ENCODE data around the gene YWHAE. TPM values are rescaled to one million over a fixed set of nuclear protein-coding genes. Genes with fewer than 3 reads are reported as not detected.
"Not testable (repeated sequence)": the region's sequence is repeated elsewhere in the genome, so short reads cannot be mapped to it uniquely, and the experiment has no call there.

The YWHAE gene
- polyA plus RNA-seq, 1 donor = 766 TPM

DNA sequence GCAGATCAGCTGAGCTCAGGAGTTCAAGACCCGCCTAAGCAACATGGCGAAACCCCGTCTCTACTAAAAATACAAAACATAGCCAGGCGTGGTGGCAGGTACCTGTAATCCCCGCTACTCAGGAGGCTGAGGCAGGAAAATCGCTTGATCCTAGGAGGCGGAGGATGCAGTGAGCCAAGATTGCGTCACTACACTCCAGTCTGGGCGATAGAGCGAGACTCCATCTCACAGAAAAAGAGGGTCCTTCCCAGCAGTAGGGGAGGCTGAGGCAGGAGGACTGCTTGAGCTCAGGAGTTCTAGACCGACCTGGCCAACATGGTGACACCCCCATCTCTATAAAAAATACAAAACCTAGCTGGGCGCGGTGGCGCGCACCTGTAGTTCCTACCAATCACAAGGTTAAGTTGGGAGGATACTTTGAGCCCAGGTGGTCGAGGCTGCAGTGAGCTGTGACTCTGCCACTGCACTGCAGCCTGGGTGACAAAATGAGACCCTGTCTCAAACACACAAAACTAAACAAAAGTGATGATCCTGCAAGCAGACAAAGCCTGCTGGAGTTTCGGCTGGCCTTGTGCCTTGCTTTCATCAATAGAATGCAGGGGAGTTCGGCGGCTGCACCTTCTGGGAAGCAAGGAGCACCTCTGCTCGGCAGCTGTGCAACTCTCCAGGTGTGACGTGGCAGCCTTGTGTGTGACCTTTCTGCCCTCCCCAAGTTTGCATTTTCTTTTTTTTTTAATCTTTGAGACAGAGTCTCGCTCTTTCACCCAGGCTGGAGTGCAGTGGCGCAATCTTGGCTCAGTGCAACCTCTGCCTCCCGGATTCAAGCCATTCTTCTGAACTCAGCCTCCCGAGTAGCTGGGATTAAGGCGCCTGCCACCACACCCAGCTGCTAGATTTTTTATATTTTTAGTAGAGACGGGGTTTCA, 12.4 kb upstream of the YWHAE start:
- DNase-seq = no peak

DNA sequence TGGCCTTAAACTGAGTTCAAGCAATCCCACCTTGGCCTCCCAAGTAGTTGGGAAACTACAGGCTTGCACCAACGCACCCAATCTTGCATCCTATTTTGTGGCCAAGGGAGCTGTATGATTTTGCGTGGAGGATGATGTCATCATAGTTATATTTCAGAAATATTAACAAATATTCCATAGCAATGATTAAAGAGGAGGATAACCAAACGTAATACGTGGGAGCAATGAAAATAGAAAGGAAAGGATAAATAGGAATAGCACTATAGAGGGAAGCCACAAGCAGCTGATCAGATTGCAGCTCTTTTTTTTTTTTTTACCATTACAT, 2.2 kb upstream of the YWHAE start:
- no peak for DNase-seq

DNA sequence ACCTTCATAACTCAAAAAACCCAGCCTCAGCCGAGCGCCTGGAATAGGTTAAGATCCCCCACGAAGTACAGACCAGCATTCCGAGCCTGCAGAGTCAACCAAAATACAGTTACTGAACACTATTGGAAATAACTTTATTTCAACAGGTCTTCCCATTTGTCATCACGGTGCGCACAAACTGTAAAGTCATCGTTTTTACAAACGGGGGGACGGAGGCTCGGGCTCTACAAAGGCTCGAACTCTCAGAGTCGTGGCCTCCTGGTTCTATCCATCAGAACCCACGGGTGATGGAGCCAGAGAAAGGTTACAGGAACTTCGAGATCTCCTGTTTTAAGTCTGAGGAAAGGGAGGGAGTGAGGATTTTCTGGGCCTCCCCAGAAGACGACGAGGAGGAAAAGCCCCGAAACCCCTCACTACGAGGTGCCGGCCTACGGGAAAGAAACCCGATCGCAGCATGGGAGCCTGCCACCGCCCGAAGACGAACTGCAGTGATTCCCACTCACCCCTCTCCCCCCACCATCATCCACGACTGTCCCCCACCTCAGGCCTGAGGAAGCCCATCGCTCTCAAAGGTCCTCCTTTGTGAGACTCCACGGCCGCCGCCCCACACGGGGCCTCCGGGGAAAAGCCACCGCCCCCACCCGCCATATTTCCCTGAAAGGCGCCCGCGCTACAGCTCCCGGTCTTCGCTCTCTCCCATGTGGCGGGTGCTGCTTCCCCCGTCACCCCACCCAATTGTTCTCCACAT, 917 bp downstream of the YWHAE start:
- peak; percentile 70 for DNase-seq

DNA sequence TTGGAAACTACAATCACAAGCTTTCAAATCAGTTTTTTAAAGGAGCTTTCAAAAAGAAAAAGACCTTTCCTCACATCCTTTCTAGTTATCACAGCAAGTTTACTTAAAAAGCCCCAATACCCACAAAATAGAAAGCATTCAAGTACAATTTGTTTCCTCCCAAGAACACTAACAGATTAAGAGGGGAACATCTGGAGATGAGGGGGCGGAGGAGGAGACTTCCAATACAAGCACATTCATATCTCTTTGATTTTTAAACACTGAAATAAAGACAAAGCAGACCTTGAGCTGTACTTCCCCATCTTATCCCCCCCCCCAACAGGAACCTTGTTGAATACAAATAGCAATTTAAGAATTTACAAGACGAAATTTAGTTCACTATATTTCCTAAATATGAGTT, 2.0 kb downstream of the YWHAE start:
- DNase-seq = no peak

DNA sequence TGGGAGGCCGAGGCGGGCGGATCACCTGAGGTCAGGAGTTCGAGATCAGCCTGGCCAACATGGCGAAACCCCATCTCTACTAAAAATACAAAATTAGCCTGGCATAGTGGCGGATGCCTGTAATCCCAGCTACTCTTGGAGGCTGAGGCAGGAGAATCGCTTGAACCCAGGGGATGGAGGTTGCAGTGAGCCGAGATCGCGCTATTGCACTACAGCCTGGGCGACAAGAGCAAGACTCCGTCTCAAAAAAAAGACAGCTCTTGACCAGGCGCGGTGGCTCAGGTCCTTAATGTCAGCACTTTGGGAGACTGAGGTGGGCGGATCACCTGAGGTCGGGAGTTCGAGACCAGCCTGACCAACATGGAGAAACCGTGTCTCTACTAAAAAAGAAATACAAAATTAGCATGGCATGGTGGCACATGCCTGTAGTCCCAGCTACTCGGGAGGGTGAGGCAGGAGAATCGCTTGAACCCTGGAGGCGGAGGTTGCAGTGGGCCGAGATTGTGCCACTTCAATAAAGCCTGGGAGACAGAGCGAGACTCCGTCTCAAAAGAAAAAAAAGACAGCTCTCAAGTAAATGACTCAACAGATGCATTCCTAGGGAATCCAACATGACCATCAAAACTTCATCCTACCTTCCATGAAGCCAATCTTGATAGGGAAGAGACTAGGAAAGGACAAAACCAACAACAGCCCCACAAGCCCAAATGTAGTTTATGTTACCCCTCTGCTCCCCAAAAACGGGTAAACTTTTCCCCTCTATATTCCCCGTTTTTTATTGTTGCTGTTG, 4.0 kb downstream of the YWHAE start:
- not testable (repeated sequence) for DNase-seq

DNA sequence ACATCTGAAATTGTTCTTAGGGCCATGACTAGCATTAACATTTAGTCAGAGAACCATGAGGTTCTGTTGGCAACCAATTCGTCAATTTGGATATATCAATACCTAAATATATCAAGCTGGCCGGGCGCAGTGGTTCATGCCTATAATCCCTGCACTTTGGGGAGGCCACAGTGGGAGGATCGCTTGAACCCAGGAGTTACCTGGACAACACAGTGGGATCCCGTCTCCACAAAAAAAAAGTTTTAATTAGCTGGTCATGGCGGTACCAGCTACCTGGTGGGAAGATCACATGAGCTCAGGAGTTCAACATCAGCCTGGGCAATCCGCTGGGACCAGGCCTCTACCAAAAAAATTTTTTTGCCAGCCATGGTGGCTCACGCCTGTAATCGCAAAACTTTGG, 8.4 kb downstream of the YWHAE start:
- no peak for DNase-seq

DNA sequence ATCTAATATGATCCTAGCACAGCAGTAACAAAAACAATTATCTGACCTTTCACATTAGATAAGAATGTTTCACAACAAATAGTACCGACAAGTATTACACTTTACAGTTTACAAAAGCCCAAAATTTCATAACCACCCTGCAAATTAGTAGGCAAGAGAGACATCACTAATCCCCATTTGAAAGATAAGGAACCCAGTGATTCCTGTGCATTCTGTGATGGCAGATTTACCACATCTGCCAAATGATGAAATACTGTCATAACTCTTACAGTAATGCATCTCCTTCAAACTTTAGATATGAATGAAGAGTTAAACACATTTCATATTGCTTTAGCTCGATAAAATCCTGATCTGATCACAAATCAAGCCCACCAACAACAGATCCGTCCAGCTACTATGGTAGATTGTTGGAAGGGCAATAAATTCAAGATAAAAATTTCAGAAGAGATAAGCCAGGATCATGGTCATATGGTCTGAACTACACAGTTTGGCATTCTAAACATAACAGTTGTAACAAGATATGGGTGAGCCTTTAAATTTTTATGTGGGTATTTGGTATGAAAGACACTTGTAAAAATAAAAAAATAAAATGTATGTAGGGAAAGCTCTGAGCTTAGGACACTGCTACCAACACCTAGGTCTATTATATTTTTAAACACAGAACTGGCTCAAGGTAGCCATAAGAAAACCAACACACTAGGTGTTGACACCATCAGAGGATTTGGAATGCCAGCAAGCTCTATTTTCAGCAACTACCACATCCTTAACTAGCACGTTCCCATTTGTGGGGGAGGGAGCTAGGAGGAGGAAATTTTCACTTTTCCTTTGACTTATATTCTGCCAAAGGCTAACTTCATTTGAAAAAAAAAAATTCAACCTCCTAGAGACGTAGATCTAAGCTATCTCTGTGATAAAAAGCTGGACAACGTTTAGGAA, 9.3 kb downstream of the YWHAE start:
- DNase-seq = no peak

DNA sequence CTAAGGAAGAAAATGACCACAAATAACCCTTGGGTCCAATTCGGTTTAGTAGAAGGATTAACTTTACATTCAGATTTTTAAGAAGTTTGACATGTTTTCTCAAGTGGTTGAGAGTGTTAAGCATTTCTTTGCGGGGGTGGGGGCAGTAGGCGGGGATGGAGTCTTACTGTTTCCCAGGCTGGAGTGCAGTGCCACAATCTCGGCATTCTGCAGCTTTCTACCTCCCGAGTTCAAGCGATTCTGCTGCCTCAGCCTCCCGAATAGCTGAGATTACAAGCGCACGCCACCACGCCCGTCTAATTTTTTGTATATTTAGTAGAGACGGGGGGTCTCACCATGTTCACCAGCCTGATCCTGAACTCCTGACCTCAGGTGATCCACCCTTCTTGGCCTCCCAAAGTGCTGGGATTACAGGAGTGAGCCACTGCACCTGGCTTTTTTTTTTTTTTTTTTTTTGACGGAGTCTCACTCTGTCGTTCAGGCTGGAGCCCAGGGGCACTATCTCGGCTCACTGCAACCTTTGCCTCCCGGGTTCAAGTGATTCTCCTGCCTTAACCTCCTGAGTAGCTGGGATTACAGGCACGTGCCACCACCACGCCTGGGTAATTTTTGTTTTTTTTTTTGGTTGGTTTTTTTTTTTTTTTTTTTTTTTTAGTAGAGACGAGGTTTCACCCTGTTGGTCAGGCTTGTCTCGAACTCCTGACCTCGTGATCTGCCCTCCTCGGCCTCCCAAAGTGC, 12.4 kb downstream of the YWHAE start:
- not testable (repeated sequence) for DNase-seq

DNA sequence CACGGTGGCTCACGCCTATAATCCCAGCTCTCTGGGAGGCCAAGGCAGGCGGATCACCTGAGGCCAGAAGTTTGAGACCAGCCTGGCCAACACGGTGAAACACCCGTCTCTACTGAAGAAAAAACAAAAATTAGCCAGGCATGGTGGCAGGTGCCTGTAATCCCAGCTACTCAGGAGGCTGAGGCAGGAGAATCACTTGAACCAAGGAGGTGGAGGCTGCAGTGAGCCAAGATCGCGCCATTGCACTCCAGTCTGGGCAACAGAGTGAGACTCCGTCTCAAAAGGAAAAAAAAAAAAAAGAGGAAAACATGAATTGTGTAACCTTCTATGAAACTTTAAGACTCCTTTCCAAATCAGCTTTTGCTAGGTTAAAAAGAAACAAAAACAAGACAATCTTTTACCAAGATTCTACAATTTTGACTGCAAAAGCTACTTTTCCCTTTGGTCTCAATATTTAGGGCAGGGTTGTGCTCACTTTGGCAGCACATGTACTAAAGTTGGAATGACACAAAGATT, 13.3 kb downstream of the YWHAE start:
- not testable (repeated sequence) for DNase-seq

DNA sequence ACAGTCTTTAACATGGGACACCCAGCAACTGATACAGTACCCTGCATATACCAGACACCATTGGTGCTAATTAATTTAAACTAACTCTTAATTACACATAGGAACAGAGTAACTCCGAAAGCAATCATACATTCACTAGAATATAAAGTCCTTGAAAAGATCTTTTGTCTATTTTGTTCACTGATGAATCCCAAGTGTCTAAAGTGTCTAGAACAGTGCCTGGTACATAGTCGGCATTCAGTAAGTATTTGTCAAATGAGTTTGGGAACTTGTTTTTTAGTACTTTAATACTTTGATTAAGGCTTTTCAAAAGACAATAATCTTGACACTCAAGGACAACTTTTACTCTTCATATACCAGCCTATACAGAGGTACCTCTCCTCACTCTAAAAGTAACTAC, 13.8 kb downstream of the YWHAE start:
- no peak for DNase-seq

DNA sequence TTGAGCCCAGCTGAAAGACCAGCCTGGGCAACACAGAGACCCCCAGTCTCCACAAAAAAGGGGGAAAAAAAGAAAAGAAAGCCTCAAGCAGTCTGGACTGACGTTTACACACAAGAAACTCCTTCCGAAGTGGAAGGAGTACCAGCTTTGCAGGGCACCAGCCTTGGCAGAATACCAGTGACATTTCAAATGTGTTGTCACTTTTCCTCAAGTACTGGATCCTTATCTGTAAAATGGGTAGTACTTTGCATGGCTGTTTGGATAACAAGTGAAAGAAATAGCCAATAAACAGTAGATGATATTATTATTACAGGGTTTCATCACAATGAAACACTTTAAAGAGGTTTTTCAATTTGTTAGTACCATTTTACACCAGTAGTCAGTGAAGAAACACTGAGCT, 14.2 kb downstream of the YWHAE start:
- DNase-seq = no peak

DNA sequence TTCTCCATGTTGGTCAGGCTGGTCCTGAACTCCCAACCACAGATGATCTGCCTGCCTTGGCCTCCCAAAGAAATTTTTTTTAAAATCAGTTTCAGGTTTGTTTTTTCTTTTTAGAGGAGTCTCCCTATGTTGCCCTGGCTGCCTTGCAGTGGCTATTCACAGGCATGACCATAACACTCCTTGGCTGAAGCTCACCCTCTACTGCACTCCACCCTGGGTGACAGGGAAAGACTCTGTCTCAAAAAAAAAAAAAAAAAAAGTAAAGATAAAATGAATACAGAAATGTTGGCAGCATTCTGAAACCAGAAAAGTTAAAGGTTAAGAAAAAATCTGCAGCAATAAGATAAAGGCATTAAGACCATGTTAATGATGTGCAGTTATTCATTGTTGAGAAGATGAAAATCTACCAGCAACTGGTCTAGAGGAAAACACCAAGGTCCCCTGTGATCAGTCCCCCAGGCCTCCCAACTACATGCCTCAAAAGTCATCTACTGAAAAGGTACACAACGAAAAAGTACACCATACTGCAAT, 15.1 kb downstream of the YWHAE start:
- no peak for DNase-seq

DNA sequence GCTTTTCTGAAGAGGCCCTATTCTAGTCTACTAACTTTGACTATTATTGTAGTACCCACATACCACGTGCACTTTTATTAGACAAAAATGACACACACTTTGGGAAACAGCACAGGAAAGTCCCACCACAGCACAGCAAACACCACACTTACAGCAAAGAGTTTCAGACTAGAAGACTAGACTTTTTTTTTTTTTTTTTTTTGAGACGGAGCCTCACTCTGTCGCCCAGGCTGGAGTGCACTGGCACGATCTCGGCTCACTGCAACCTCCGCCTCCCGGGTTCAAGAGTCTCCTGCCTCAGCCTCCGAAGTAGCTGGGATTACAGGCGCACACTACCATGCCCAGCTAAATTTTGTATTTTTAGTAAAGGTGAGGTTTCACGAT, 20.1 kb downstream of the YWHAE start:
- DNase-seq = no peak

DNA sequence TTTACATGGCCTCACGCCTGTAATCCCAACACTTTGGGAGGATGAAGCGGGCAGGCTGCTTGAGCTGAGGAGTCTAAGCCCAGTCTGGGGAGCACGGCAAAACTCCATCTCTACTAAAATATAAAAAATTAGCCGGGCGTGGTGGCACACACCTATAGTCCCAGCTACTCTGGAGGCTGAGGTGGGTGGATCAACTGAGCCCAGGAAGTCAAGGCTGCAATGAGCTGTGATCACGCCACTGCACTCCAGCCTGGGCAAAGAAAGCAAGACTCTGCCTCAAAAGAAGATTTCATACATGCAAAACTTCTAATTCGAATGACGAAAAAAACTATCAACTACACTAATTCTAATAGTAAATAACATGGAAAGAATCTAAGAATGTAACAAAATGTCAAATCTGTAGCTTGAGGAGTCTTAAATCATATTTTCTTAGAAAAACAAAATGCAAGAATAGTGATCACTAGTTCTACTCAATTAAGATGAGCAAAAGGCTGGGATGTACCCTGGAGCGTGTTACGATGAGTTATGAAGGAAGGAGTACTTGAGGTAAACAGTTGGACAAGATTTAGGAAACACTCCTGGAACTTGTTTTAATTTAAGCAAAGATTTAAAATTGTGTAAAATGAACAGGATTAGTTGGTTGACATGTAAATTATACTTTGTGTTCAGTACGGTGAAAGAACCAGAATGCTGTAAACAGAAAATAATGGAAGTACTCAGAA, 20.7 kb downstream of the YWHAE start:
- DNase-seq = no peak

DNA sequence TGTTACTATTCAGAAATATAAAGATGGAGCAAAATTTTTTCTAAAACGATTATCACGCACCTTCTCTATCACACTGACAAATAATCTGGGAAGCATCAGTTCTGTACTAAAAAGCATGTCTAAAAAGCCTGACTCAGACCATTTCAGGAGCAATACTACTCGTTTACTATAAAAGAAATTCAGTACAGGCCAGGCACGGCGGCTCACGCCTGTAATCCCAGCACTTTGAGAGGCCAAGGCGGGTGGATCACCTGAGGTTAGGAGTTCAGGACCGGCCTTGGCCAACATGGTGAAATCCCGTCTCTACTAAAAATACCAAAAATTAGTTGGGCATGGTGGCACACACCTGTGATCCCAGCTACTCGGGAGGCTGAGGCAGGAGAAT, 21.6 kb downstream of the YWHAE start:
- not testable (repeated sequence) for DNase-seq

DNA sequence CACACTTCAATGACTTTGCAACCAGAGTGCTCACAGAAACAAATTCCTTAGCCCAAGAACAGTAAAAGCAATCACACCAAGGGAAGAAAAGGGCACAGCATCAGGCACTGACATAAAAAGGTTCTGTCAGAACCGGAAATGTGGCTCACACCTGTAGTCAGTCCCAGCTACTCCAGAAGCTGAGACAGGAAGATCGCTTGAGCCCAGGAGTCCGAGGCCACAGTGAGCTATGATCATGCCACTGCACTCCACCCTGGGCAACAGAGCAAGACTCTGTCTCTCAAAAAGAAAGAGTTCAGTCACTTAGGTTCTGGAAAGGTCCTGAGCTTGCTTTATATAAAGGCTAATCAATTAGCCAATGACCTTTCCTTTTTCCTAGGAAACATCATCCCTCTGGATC, 22.7 kb downstream of the YWHAE start:
- DNase-seq = no peak

DNA sequence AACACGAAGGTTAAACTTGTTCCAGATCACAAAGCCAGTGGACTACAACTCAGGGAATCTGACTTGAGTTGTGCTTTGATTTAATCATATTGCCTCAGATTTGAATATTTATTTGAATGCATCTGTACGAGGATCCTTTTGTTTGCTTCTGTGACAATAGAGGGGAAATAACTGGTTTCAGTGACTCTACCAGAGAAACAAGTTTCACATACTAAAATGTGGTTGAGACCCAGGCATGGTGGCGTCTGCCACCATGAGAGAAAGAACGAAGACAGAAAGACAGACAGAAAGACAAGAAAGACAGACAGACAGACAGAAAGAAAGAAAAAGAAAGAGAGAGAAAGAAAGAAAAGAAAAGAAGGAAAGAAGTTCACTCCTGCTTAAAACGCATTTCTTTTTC, 24.0 kb downstream of the YWHAE start:
- DNase-seq = no peak

DNA sequence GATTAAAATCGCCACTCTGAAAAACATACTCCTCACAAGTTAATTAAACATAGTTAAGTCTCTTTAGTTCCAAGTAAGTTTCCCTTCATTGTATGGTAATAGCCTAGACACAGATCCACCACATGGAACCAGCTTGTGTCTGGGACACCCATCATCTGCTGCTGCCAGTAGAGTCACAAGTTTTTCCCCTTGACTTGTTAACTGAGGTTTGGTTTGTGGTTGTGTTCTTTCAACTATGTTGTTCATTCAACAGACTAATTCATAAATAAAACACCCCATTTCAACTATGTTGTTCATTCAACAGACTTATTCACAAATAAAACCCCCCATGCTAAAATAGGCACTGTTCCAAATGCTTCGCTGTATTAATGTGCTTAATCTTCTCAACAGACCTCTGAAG, 24.4 kb downstream of the YWHAE start:
- DNase-seq = no peak

DNA sequence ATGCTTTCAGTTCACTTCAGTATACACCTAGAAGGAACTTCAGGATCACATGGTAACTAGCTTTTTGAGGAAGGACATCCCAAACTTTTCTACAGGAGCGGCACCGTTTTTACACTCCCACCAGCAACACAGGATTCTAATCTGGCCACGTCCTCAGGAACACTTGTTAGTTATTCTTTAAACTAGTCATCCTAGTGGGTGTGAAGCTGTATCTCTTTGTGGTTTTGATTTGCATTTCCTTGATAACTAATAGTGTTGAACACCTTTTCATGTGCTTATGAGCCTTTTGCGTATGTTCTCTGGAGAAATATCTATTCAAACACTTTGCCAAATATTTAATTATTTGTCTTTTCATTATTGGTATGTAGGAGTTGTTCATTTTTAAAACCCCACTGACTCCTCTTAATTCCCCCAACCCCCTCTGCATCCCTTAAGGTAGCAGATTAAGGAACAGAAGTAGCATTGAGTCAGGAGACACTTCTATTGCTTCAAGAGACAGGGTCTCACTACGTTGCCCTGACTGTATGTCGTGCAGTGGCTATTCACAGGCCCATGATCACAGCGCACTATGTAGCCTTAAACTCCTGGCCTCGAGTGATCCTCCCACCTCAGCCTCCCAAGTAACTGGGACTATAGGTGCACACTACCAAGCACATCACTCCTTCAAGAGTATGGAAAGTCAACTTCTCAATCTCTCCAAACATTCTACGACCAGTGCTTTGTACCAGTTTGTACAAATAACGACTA, 25.4 kb downstream of the YWHAE start:
- DNase-seq = no peak

All from hindlimb muscle (tissue), 1 donor.